K562 (cell line): ENCODE results near the gene ZNF521. TPM values are rescaled to one million over a fixed set of nuclear protein-coding genes. Genes with fewer than 3 reads are reported as not detected.

Experiments
- ATAC-seq: fragments of 200-7000 bp; cut with Tn5 transposase; 3 replicates; pipeline ENCODE4 v1.9.1; 2020; ENCODE audit warnings: moderate library complexity
- BruUV-seq: library from RNA; stranded (reverse); fragments of 400-500 nt; replicated peaks from 2 replicates; lab custom pipeline; 2021; lab: Mats Ljungman, UMichigan
- CTCF ChIA-PET: fragments of 300-600 bp; formaldehyde crosslinking; extraction: SDS; loops from one replicate; lab custom pipeline; 2021; ENCODE audit warnings: low intra/inter-chr PET ratio; lab: Yijun Ruan, JAX
- POLR2A ChIA-PET: fragments of 300-600, 350-650 bp; sonication (Branson Sonifier 250); formaldehyde crosslinking; extraction: SDS; loops from one replicate; lab custom pipeline; 2021; ENCODE audit warnings: antibody characterized with exemption, inconsistent platforms; lab: Yijun Ruan, JAX
- DNase-seq, 4 experiments: peaks; one replicate each; pipeline versions ENCODE4 v3.0.0 to v3.0.0-alpha.2; 2011 to 2018; ENCODE audit warnings: low spot score in 3 of 4, mixed read lengths in 3 of 4; ENCODE audit errors: extremely low read depth in 1 of 4
- FAIRE-seq: peaks from 2 replicates; lab custom pipeline; 2011; peaks lifted over from hg19 to GRCh38; lab: Jason Lieb, UNC
- H2AFZ ChIP-seq: 2 replicates; pipeline ENCODE4 v1.6.0; 2011; ENCODE audit warnings: low read depth, low read length, control low read depth, inconsistent platforms
- H3K27ac ChIP-seq: fragments of 200-600 bp; 3 replicates; pipeline ENCODE4 v1.8.0; 2011; ENCODE audit warnings: low read depth, mild to moderate bottlenecking, control low read depth, inconsistent platforms, low read length, moderate library complexity, mixed read lengths; ENCODE audit errors: extremely low read depth
- H3K27me3 ChIP-seq, 2 experiments: fragments of 300-600 bp in 1 of 2; 2 replicates in 1 of 2; 3 replicates in 1 of 2; pipeline versions ENCODE4 v1.6.0 to v1.8.0; 2011; ENCODE audit warnings: inconsistent platforms in 2 of 2, low read length in 2 of 2, mild to moderate bottlenecking in 1 of 2, mixed read lengths in 1 of 2, moderate library complexity in 1 of 2; ENCODE audit not compliant: control insufficient read depth in 2 of 2, insufficient read depth in 2 of 2
- H3K36me3 ChIP-seq: fragments of 300-600 bp; 3 replicates; pipeline ENCODE4 v1.8.0; 2011; ENCODE audit warnings: mild to moderate bottlenecking, low read length, inconsistent platforms; ENCODE audit not compliant: control insufficient read depth, insufficient read depth
- H3K4me1 ChIP-seq, 2 experiments: fragments of 200-600 bp in 1 of 2; replicated peaks in 1 of 2; 2 replicates in 1 of 2; 3 replicates in 1 of 2; pipeline versions ENCODE4 v1.5.1 to v1.8.0; 2011; ENCODE audit warnings: inconsistent platforms in 2 of 2, low read length in 2 of 2, mild to moderate bottlenecking in 1 of 2, mixed read lengths in 1 of 2, moderate library complexity in 1 of 2; ENCODE audit not compliant: control insufficient read depth in 2 of 2, insufficient read depth in 2 of 2
- H3K4me2 ChIP-seq: 2 replicates; pipeline ENCODE4 v1.6.1; 2011; ENCODE audit warnings: low read length, control low read depth, inconsistent platforms, mixed read lengths; ENCODE audit not compliant: insufficient read depth
- H3K4me3 ChIP-seq: fragments of 200-600 bp; sonication (generic), shearing (Covaris generic); 2 replicates; pipeline ENCODE4 v1.5.1; 2016; ENCODE audit warnings: control low read depth, inconsistent platforms
- H3K79me2 ChIP-seq: fragments of 200-600 bp; 3 replicates; pipeline ENCODE4 v1.8.0; 2011; ENCODE audit warnings: low read length, inconsistent platforms; ENCODE audit not compliant: control insufficient read depth, insufficient read depth
- H3K9ac ChIP-seq, 2 experiments: 2 replicates each; pipeline versions ENCODE4 v1.6.0 to v1.6.1; 2011; ENCODE audit warnings: low read depth in 2 of 2, low read length in 2 of 2, control low read depth in 1 of 2, inconsistent platforms in 1 of 2, mild to moderate bottlenecking in 1 of 2, mixed read lengths in 1 of 2; ENCODE audit not compliant: insufficient read depth in 1 of 2
- H3K9me1 ChIP-seq: one replicate; pipeline ENCODE4 v1.6.0; 2011; ENCODE audit warnings: inconsistent platforms, mild to moderate bottlenecking, low read length, moderate library complexity; ENCODE audit not compliant: control insufficient read depth, insufficient read depth
- H3K9me3 ChIP-seq: replicated peaks from 2 replicates; pipeline ENCODE4 v1.5.1; 2011; ENCODE audit warnings: low read depth, low read length, inconsistent platforms; ENCODE audit not compliant: control insufficient read depth, insufficient read depth
- H4K20me1 ChIP-seq: replicated peaks from 2 replicates; pipeline ENCODE4 v1.6.1; 2011; ENCODE audit warnings: low read length, inconsistent platforms, mixed read lengths; ENCODE audit not compliant: control insufficient read depth, insufficient read depth
- AFF1 ChIP-seq, 2 experiments: fragments of 450-650 bp; IDR thresholded peaks; 2 replicates each; pipeline ENCODE4 v1.6.1; 2018; ENCODE audit warnings: mild to moderate bottlenecking in 2 of 2, low read depth in 1 of 2; ENCODE audit not compliant: partially characterized antibody in 2 of 2
- BRF2 ChIP-seq: IDR thresholded peaks from 3 replicates; pipeline ENCODE4 v1.6.1; 2011; ENCODE audit warnings: borderline replicate concordance, mild to moderate bottlenecking; ENCODE audit not compliant: insufficient read length, insufficient read depth
- CBFB ChIP-seq: sonication (generic); formaldehyde crosslinking; IDR thresholded peaks from 2 replicates; pipeline ENCODE4 v1.4.0; 2020; ENCODE audit warnings: mild to moderate bottlenecking, missing genetic modification reagents
- CREBBP ChIP-seq: IDR thresholded peaks from one replicate; pipeline ENCODE4 v1.6.1; 2012; ENCODE audit warnings: low read depth, mild to moderate bottlenecking, control low read depth, inconsistent platforms, low read length
- HMG20B ChIP-seq: fragments of 250-450 bp; sonication (Bioruptor Pico); IDR thresholded peaks from 2 replicates; pipeline ENCODE4 v1.5.0; 2021; ENCODE audit warnings: mild to moderate bottlenecking
- MECOM ChIP-seq: fragments of 250-450 bp; sonication (Bioruptor Pico); IDR thresholded peaks from 2 replicates; pipeline ENCODE4 v1.8.0; 2022; ENCODE audit warnings: inconsistent platforms
- MTA3 ChIP-seq: fragments of 450-650 bp; formaldehyde crosslinking; IDR thresholded peaks from 2 replicates; pipeline ENCODE4 v1.6.1; 2017; ENCODE audit warnings: mild to moderate bottlenecking, borderline replicate concordance
- RNF2 ChIP-seq: sonication (generic); IDR thresholded peaks from 2 replicates; pipeline ENCODE4 v1.6.1; 2016
- SRSF3 ChIP-seq: fragments of 200-400 bp; formaldehyde crosslinking; IDR thresholded peaks from 2 replicates; pipeline ENCODE4 v1.6.1; 2016; ENCODE audit warnings: mild to moderate bottlenecking, low read length, moderate library complexity; ENCODE audit not compliant: insufficient read depth
- THRA ChIP-seq: fragments of 450-650 bp; IDR thresholded peaks from 2 replicates; pipeline ENCODE4 v1.6.1; 2017; ENCODE audit warnings: mild to moderate bottlenecking, moderate library complexity
- XRCC4 ChIP-seq: IDR thresholded peaks from one replicate; pipeline ENCODE4 v1.6.1; 2011; ENCODE audit not compliant: insufficient read depth, insufficient read length; ENCODE audit errors: extremely low read depth
- ZNF174 ChIP-seq: fragments of 250-450 bp; sonication (Bioruptor Pico); IDR thresholded peaks from 2 replicates; pipeline ENCODE4 v1.4.0; 2020; ENCODE audit warnings: mild to moderate bottlenecking
- ZNF282 ChIP-seq: sonication (generic); formaldehyde crosslinking; IDR thresholded peaks from 2 replicates; pipeline ENCODE4 v1.8.1; 2023; ENCODE audit warnings: missing genetic modification reagents
- ZNF3 ChIP-seq: fragments of 250-450 bp; sonication (Bioruptor Pico); IDR thresholded peaks from 2 replicates; pipeline ENCODE4 v1.5.0; 2021; ENCODE audit warnings: mild to moderate bottlenecking, moderate library complexity
- ZNF408 ChIP-seq: fragments of 250-450 bp; sonication (Bioruptor Pico); IDR thresholded peaks from 2 replicates; pipeline ENCODE4 v1.4.0; 2020; ENCODE audit warnings: low read depth, mild to moderate bottlenecking, moderate library complexity
- ZNF583 ChIP-seq: fragments of 250-450 bp; sonication (Bioruptor Pico); IDR thresholded peaks from 2 replicates; pipeline ENCODE4 v1.4.0; 2020
- ZNF717 ChIP-seq: fragments of 250-450 bp; sonication (Bioruptor Pico); IDR thresholded peaks from 2 replicates; pipeline ENCODE4 v1.5.0; 2021
- WGBS: fragments of 100-300 bp; shearing (Covaris generic); methylation state at CpG from one replicate; pipeline ENCODE4 v1.1.6; 2016; ENCODE audit warnings: low coverage, mixed read lengths; ENCODE audit not compliant: insufficient coverage; ENCODE audit errors: missing lambda C conversion rate; 5-methylcytosine and 5-hydroxymethylcytosine counted together
- in situ Hi-C: fragments of 300-500 bp; cut with MboI; formaldehyde crosslinking; loops from 4 replicates; pipeline ENCODE4 v1.15.0; 2018; ENCODE audit warnings: inconsistent platforms, mixed read lengths
- intact Hi-C: fragments of 100-400 bp; cut with micrococcal nuclease; formaldehyde crosslinking; loops from 2 replicates; pipeline ENCODE4 v1.14.2; 2022
- polyA plus RNA-seq, 8 experiments: library from polyadenylated mRNA; depleted of rRNA in 4 of 8; stranded (reverse) in 5 of 8; unstranded in 3 of 8; fragments of >200 nt; fragmentation: Nextera tagmentation in 2 of 8; fragmentation: Illumina TruSeq in 1 of 8; extraction: Ambion mirVana in 2 of 8; extraction: Trizol in 1 of 8; gene quantifications; 2 replicates each; pipeline versions ENCODE4 v1.2.1 to v1.2.3, GENCODE V29; 2011 to 2014; ENCODE audit warnings: inconsistent platforms in 1 of 8, missing spikeins in 1 of 8
- total RNA-seq, 7 experiments: library from RNA; depleted of rRNA in 6 of 7; stranded (reverse); fragments of >200 nt in 6 of 7; fragmentation: Illumina TruSeq in 2 of 7; extraction: Trizol in 2 of 7; gene quantifications; 2 replicates each; pipeline versions ENCODE4 v1.2.1 to v1.2.3, GENCODE V29; 2011 to 2021; ENCODE audit warnings: low replicate concordance in 1 of 7

Gene ZNF521
- total and polyA plus RNA-seq, 9 of the 15 experiments (the other 6 are each of a cell fraction or from before 2014, with no cell fraction given) = 1.2 to 5.8 (median 1.6) TPM

GRCh38 chr18:25177631-25178030 is 174.3 kb downstream of the ZNF521 start (continued):
- TF ChIP-seq AFF1 (IDR thresholded peaks at IDR 0.05; ENCODE audit: low read depth in 1 of 2, partially characterized antibody in 2 of 2) (no peak), ZNF282 (CRISPR knock-in tag) (no peak), ZNF3 (CRISPR knock-in tag) (no peak)

GRCh38 chr18:25176518-25177042 is 175.4 kb downstream of the ZNF521 start:
- H3K36me3 ChIP-seq = no peaks in the 10 kb centered on the region
- BruUV-seq = no TSS peak
- in situ Hi-C loops (no loop called here), intact Hi-C loops (no loop called here)
- no peaks in the 10 kb centered on the region; the same call in 1 of the 2 replicates for H3K9me3 ChIP-seq
- no peak overlapping the region for H3K27ac ChIP-seq
- ATAC-seq = peak; percentile 67
- H4K20me1 ChIP-seq = no peaks in the 10 kb centered on the region
- no peak overlapping the region for H2AFZ ChIP-seq
- no peak overlapping the region for H3K4me2 ChIP-seq
- no peak overlapping the region for H3K4me3 ChIP-seq
- no peaks in the 10 kb centered on the region for H3K4me1 ChIP-seq
- ChIA-PET CTCF (no interaction called here), POLR2A (no interaction called here)
- peak in 1 of 4 experiments; percentile 15 for DNase-seq
- H3K27me3 ChIP-seq = no peaks in the 10 kb centered on the region
- WGBS = 6% methylated on average over 19 of the region's 19 CpGs
- H3K9ac ChIP-seq = no peak overlapping the region
- H3K79me2 ChIP-seq = no peaks in the 10 kb centered on the region
- FAIRE-seq = no peak
- H3K9me1 ChIP-seq = no peaks in the 10 kb centered on the region
- TF ChIP-seq CBFB (CRISPR knock-in tag) = no peak
- no peak for TF ChIP-seq CREBBP
- TF ChIP-seq ZNF583 (CRISPR knock-in tag) = no peak
- TF ChIP-seq HMG20B (CRISPR knock-in tag) = no peak
- TF ChIP-seq RNF2 = no peak
- TF ChIP-seq MECOM = no peak
- no peak for TF ChIP-seq ZNF717
- no peak for TF ChIP-seq XRCC4
- no peak for TF ChIP-seq BRF2
- TF ChIP-seq MTA3 = no peak
- TF ChIP-seq ZNF174 (CRISPR knock-in tag) = no peak
- TF ChIP-seq THRA = no peak
- TF ChIP-seq SRSF3 = no peak
- TF ChIP-seq ZNF408 = no peak
